RPMI7951 (cell line): ENCODE results near the gene AFF1. TPM values are rescaled to one million over a fixed set of nuclear protein-coding genes. Genes with fewer than 3 reads are reported as not detected.
"Not testable (repeated sequence)": the region's sequence is repeated elsewhere in the genome, so short reads cannot be mapped to it uniquely, and the experiment has no call there.

Experiments used
- DNase-seq: peaks from one replicate; pipeline ENCODE4 v3.0.0-alpha.2; 2012; ENCODE audit warnings: low read depth
- total RNA-seq: library from RNA; depleted of rRNA; stranded (reverse); fragments of >200 nt; shearing (Covaris generic); gene quantifications from 2 replicates; pipeline ENCODE4 v1.2.3, GENCODE V29; 2014

Gene AFF1
- total RNA-seq, 1 experiment from 2014 or later: 9.5 TPM

DNA sequence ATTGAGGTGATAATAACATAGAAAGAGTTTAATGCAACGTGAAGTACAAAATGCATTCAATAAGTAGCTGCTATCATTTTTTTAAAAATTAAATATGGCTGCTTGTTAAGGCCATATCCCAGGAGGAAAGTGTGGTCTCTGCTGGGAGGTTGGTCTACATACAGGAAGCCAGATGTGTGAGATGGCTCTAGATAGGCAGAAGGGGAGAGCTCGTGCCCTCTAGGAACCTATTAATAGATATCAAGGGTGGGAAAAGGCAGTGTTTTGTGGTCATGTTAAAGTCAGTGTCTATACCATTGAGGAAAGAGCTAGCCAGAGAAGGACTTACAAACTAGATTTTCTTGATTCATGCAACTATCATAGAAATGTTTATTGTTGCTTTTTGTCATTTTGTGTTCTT is 145.2 kb downstream of the AFF1 start:
- no peak for DNase-seq

DNA sequence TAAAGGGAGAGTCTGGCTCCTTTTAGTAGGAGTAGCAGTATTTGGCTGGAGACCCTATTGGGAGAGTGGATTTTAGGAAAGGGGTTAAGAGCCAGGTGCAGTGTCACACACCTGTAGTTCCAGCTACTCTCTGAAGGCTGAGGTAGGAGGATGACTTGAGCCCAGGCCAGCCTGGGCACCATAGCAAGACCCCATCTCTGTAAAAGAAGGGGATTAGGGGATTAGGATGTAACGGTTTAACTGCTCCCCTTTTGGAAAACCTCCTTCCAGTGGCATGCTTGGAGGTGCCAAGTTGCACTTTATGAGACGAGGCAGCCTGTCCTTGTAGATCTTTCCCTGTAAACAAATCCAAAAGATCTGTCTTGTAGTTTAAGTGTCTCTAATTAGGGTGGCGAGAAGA is 145.7 kb downstream of the AFF1 start:
- no peak for DNase-seq

DNA sequence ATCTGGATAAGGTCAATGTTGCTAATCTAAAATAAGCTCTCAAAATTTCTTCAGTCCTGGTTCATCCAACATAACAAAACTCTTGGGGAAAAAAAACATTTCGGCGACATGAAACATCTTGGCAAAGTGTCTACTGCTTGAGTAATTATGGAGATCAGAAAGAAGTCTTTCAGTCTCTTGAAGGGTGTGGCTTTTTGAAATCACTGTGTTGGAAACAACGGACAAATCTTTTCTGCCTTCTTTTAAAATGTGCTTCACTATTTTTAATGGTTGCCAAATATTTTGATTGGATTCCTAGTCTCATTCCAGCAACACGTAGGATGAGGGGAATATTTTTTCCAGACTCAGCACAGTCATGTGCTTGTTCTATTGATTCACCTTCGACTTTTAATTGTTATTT is 147.0 kb downstream of the AFF1 start:
- DNase-seq: no peak

DNA sequence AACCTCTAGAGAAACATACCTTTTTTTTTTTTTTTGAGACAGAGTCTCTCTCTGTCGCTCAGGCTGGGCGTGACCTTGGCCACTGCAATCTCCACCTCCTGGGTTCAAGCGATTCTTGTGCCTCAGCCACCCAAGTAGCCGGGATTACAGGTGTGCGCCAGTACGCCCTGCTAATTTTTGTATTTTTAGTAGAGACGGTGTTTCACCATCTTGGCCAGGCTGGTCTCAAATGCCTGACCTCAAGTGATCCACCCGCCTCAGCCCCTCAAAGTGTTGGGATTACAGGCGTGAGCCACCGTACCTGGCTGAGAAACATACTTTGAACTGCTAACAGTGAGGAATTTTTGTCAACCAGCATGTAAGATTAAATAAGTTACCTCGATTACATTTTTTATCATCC is 150.9 kb downstream of the AFF1 start:
- not testable (repeated sequence) for DNase-seq

DNA sequence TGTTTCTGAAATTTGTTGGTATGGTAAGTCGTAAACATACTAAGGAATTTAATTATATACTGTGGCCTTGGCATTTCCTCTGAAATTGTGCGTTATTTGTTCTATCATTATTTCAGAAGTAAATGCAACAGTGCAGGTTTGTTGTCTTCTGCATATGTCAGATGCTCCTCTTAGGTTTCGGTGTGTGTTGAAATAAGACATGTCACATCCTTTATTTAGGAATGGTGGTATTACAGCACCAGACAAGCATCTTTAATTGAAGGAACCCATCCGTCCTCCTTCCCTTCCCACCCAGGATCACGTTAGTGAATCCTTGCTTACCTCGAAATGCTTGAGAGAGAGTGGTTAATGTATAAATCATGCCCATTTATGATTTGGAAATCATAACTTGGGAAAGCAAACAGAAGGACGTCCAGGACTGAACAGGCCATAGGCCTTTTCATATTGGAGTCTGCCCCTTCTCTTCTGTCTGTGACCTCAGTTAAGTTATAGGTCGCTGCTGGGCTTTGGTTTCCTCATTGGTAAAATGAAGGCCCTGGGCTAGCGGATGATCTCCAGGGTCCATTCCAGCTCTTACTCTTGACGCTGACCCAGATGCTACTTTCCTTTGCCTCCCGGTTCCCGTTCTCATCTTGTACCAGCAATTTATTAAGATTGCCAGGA is 151.5 kb downstream of the AFF1 start:
- DNase-seq: no peak

DNA sequence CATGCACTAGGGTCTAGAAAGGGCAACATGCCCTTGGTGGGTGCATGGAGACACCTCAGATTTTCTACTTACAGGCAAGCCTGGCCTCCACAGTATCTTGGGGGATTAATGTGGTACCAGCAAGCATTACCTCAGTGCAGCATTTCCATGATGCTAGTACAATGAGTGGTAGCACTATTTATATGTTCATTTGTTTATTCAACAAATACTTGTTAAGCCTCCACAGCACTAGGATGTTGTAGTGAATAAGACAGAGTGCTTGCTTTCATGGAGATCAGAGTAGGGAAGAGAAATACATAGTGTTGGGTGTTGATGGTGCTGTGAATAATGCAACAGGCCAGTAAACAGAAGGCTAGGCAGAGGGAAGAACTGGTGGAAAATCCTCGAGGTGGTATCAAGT is 152.2 kb downstream of the AFF1 start:
- DNase-seq: no peak

DNA sequence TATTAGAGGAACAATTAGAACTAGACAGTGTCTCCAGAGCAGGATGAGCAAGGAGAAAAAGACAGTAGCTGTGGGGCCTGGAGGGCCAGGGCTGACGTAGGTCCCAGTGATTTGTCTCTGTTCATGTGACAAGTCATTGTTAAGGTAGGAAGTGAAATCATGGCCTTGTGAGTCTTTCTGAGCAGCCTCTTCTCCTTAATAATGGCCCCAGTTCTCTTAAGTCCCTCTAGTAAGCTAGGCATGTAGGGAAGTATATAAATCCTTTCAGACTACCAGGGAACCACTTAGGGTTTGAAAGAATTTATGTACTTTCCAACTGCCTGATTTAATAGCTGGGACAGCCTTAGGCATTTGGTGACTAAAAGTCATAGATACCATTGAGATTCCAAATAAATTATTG is 152.6 kb downstream of the AFF1 start:
- DNase-seq: no peak

DNA sequence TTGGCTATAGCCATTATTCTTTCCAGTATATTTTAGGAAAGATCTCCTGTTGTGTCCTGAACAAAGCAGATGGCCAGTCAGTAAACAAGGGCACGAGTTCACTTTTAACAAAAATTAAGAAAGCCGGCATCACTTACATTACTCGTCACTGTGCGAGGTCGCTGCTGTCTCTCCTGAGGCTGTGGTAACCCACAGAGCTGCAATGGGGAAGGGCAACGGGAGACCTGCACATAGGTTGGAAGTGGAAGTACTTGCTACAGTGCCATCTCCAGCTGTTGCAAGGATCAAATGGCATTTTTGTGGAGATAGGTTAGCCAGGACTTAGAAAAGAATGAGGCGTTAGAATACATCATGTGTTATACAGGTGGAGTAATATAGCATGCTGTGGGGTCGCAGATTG is 153.4 kb downstream of the AFF1 start:
- DNase-seq: no peak

DNA sequence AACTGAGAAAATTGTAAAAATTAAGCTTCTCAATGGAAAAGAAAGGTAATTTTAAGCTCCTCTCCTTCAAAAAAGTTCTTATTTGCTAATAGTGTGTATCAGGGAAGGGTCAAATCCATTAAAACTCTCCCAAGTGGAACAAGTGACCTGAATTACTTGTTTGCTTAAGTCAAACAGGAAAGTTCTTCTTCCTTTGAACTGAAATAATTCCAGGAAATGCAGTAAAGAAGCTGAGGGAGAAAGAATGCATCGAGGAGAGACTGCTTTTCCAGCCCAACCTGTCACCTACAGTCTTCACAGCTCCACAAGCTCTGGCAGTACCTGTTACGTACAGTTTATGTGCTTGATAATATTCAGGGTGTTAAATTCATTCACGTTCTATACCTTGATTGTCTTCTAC is 154.6 kb downstream of the AFF1 start:
- no peak for DNase-seq

DNA sequence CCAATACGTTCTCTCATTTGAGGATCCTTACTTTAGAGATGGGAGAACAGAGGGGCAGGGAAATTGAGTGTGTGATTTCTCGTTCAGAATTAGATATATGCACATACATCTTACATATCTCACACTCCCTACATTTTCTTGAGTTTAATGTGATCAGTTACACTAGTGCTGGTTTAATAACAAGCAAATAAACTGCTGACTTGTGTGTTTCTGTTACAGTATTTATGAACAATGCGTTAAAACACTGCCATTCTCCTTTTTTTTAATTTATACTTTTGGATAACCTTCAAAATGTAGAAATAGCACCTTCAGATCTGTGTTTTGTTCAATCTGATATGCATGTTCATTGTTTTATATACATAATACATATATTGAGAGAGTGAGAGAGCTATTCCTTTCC is 155.5 kb downstream of the AFF1 start:
- no peak for DNase-seq

DNA sequence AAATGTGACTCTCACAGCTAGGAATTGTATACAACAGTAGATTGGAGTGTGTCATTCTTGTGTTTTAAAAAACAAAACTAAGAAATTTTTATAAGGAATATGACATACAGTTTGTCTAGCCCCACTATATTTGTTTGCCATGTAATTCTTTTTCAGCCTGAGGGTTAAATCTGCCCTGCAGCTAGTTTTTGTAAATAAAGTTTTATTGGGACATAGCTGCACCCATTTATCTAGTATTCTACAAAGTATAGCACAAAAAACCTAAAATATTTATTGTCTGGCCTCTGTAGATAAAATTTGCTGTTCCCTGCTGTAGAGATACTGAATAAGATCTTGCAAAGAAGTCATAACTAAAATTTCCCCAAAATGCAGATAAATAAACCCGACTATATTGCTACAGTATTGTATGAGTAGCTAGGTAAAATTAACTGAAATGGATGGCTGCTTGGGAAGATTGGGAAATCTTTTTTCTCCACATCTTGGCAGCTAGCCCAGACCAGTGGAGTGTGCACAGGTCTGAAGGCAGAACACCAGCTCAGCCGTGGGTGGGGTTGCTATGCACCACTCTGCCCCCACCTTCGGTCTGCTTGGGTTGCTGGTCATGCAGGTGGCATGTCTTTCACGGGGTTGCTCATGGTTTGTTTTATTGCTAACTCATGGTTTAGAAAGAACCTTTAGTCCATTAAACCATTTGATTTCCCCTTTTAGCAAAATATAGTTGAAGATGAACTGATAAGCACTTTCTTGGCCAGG is 157.8 kb downstream of the AFF1 start:
- DNase-seq: peak; percentile 76

DNA sequence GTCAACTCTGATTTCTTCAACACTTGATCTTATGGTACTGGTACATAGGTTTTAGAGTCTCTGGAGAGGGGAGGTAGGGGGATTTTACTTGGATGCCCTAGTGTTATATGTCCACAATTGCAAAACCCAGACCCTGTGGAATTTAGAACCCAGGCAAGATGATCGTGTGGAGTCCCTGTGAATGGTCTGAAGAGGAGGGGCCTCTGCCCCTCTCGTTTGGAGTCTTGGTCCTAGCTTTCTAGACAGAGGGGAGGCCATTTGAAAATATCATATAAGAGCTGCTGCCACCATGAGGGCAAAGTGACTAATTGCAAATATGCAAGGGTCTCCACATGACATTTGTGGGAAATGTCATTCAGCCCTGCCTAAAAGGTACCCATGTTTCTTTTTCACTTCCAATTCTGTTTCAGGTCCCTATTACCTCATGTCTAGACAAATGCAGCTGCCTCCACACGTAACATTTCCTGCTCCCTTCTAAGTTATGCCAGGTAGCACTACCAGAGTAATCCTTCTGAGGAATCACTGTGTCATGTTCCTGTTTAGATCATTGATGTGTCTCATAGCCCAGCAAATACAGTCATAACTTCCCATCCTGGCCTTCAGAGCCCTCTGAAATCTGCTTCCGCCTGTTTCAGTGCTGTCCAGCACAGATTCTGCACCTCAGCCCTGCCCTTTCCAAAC is 158.8 kb downstream of the AFF1 start:
- DNase-seq: peak; percentile 45

DNA sequence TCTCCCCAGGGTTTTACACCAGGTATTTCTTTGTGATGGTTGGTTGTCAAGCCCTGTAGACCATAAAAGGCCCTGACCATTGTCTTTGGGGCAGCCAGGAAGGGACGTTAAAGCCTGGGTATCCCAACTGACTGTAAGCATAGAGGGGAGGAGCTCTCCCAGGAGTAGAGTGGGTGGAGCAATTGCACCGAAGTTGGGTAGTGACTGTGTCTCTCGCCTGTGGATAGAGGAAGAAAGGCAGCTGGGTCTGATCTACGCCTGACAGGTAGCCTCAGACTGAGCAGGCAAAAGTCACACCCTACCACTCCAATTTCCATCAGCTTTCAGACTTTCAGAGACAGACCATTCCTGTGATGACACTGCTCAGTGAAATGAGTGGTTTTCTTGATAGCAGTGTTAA is 162.3 kb downstream of the AFF1 start:
- no peak for DNase-seq

DNA sequence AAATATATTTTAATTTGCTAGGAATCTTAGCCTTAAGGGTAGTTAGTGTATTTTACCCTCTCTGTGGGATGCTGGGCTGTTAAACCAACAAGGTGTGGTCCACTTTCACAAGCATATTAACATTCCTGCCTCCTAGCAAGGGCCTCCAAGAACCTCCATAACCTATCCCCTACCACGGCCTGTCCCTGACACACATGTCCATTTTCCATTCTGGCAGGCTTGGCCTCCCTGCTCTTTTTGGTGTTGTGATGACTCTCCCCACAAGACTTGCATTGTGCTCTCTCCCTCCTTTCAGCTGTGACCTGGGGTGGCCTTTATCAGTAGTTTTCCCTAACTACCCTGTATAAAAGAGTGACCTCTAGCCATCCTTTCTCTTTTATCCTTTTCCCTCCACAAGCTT is 165.4 kb downstream of the AFF1 start:
- DNase-seq: no peak

DNA sequence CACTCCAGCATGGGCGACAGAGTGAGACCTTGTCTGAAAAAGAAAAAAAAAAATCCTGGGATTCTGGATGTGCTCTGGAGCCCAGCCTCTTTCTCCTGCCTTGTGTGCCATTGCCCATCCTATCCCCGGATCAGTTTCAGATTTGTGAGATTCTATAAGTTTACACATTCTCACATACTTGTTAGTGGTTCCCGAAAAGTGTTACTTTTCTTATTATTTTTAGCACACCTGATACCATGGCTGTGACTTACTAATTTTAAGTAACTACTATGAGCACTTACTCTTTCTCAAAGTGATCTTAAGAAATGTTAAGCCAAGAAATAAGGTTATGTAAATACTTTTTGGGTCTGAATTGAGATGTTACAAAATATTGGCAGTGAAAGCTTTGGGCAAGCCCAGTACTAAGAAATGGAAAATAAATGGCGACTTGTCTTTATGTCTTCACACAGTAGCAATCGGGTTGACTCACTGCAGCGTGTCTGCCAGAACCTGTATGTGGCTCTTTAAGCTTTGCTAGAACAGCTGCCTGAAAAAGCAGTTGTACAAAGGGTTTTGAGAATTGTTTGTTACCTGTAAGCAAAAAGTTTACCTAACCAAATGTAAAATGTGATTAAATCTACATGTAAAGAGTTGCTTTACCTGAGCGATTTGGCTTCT is 166.9 kb downstream of the AFF1 start:
- DNase-seq: no peak

DNA sequence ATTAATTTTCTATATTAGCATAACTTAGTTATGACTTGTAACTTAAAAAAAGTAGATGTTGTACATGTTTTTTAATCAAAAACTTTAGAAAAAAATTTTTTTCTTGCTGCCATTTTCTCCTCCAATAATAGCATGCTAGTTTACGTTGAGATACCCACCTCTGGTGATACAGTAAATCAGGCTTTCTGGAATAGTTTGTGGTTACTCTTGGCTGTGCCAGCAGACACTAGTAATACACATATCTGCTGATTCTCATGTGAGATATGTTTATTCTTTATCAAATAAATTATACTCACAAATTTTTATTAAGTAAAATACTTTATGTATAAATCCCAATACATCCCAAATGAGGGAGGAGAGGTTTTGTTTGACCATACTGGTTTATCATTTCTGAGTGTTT is 168.3 kb downstream of the AFF1 start:
- DNase-seq: no peak

DNA sequence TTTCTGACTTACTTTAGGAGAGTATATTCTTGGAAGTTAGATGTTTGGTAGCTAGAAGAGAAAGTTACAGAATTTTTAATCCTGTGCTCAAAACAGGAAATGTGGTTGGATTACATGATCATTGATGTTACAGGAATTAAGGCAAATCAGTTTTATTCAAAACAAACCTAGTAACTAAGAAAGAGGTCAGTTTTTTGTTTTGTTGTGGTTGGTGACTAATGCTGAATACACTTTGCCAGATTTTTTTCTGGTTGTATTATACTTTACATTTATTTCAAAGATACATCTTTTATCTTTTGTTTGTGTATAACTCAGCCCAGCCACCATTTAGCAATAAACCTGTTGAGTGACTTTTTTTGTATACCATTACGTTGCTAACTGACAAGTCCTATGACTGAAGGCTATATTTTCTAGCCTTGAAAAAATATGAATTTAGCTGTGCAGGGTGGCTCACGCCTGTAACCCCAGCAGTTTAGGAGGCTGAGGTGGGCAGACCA is 168.9 kb downstream of the AFF1 start:
- peak; percentile 73 for DNase-seq

DNA sequence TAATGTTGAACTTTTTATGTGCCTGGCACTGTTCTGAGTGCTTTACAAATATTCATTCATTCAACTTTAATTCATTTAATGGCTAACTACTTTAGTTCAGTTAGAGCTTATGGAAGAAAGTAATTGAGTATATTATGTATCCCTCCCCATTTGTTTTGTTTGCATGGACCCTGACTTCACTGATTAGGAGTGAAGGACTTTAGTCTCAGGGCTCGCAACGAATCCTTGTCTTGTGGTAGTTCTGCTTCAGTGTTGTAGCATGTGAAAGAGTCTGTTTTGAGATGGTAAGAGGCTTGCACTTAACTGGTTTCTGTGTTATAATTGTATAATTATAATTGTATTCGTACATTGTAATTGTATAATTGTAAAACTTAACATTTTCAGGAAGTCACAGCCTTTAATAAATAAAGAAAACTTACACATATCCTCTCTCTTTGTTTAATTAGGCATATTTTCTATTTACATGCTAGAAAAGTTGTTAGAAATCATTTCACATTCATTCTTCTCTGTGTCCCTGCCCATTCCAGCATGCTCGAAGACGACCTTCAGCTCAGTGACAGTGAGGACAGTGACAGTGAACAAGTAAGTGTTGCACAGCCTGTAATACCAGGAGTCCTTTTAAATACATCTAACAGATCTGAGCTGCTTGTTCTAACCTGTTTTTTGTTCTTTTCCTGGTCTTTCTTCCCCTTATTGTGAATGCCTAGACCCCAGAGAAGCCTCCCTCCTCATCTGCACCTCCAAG is 170.5 kb downstream of the AFF1 start:
- no peak for DNase-seq

DNA sequence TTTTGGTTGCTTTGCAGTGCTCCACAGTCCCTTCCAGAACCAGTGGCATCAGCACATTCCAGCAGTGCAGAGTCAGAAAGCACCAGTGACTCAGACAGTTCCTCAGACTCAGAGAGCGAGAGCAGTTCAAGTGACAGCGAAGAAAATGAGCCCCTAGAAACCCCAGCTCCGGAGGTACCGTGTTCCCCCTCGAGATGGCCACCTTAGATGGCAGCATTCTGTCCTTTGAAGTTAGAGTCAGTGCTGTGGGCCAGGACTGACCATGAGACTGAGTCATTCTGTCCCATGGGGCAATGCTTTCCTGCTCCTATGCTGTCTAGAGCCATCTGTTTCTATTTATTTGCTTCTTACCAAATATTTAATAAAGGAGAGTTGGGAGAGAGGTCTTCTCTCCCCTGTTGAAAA is 173.3 kb downstream of the AFF1 start:
- peak; percentile 97 for DNase-seq

DNA sequence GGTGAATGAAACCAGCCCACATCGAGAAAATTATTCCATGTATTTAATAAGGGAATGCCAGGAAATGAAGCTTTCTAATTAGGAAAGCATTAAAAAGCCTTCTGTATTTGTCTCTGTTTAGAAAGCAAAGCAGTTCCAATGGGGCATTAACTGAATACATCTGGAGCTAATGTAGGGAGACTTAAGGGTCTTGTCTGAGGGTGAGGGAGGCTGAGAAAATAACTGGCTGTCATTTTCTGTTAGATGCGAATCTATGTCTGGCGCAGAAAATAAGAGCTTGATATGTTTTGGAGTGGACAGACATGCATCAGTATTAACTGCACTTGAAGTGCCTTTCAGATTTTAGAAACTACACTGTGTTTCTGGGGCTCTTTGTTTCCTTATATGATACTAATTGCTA is 174.3 kb downstream of the AFF1 start:
- no peak for DNase-seq

DNA sequence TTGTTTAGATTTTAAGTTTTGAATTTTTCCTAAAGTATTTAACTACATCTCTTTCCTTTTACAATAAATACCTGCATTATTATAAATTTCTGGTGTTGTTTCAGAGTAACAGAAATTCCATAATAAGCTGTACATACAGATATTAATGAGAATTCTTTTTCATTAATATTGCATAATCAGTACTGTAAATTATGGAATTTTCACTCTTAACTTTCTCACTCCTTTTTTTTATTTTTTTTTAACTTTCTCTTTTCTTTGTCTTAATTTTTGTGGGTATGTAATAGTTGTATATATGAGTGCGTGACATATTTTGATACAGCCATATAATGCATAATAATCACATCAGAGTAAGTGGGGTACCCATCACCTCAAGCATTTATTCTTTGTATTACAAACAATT is 175.1 kb downstream of the AFF1 start:
- no peak for DNase-seq

DNA sequence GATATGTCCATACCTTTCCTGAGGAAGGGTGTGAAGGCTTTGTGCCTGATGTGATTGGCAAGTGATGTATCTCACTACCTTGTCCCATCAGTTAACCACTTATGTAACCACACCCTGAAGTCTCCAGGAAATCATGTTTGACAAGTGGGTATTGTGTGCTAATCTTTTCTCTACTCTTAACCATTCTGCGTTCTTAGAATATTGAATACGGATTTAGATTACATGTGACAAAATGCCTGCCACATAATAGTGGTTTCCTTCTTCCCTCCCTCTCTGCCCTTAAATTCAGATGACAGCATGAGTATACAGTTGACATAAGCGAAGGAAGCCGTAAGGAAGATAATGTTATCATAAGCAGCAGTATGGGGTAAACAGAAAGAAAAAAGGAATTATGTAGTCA is 177.3 kb downstream of the AFF1 start:
- DNase-seq: no peak
